COLO829 (cell line): ENCODE data around the gene ASAP3.

Source experiments
- DNase-seq: peaks from one replicate; pipeline ENCODE4 v3.0.0; 2012; ENCODE audit warnings: low spot score

Gene ASAP3

DNA sequence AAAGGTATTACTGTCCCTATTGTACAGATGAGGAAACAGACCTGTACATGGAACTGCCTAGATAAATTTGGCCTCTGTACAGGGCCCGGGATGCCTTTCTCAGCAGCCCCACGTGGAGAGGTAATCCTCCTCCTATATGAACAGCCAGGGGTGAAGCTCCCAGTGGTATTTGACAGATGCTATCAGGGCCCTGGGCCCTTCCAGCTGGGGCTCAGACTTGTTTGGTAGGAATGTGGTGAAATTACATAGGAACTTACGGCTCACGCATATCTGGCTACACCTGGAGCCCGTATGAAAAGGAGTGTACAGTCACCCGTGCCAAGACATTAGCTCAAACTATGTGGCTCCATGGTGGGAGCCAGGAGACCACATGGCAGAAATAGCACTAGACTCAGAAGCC lies 34.7 kb downstream of the ASAP3 start:
- no peak for DNase-seq

DNA sequence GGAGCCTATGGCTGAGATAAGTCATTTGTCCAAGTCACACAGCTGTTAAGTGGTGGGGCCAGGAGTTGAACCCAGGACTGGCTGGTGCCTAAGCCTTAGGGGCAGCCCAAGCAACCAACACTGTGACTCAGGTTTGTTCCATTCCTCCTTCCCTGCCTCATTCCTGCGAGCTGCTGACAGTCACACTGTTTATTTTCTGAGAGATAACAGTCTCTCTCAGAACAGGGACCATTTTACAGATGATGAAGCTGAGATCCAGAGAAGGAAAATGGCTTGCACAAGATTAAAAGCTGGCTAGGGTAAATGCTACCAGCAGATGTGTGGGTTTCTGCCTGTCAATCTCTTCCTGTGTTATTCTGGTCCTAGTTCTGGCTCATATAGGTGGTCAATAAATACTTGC lies 35.1 kb downstream of the ASAP3 start:
- no peak for DNase-seq

GRCh38 chr1:23446661-23447310 lies 37.2 kb downstream of the ASAP3 start:
- peak; percentile 33 for DNase-seq

DNA sequence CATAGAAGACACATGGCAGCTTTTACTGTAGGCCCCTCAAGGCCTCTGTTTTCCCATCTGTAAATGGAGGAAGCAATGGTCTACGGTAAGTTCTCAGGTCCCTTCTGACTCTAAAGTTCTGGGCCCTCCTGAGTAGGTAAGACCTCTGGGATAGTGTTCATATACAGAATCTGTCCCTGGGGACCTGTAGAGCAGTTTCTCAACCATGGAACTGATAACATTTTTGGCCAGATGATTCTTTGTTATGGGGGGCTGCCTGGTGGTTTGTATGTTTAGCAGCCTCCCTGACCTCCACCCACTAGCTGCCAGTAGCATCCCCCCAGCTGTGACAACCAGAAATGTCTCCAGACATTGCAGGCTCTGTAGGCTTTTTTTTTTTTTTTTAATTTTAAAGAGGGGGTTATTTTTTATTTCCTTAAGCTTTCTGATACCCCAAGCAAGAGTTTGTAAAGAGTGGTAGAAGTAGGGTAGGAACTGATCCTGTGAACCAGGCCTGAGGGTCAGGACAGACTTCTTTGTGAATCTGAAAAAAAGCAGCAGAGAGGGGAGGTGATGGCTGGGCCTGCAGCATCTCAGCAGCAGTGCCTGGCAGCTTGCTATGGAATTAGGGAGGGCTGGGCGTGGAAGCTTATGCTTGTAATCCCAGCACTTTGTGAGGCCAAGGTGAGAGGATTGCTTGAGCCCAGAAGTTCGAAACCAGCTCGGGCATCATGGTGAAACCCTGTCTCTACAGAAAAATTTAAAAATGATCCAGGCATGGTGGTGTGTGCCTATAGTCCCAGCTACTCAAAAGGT lies 39.2 kb downstream of the ASAP3 start:
- no peak for DNase-seq

DNA sequence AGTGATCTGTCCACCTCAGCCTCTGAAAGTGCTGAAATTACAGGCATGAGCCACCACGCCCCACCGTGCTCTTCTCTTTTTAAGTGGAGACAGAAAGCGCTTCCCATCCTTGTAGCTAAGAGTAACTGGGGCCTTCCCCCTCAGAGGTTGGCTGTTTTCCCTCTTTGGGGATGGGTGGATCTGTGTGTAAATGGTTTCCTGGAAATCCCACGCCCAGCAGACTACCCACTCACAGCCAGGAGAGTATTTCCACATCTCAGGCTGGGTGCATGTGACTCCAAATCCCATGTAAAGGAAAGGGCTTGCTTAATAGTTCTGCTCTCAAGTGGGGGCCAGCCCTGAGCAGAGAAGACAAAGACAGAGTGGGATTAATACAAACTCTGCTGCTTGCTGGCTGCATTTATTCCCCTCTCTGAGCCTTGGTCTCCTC lies 39.9 kb downstream of the ASAP3 start:
- DNase-seq: no peak

DNA sequence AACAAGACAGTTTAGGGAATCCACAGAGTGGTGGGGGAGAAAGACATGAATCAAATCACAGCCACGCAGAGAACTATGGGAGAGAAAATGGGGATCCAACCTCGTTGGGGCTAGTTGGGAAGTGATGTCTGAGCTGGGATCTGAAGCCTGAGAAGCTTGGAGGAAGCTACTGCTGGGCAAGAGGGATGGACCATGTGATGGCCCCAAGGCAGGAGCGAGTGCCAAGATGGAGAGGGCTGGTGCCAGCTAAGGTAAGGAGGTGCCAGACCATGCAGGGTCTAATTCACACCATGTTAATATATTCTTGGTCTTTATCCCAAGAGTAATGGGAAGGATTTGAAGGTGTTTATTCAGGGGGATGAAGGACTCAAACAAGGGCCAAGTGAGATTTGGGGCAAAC lies 41.2 kb downstream of the ASAP3 start:
- DNase-seq: no peak

DNA sequence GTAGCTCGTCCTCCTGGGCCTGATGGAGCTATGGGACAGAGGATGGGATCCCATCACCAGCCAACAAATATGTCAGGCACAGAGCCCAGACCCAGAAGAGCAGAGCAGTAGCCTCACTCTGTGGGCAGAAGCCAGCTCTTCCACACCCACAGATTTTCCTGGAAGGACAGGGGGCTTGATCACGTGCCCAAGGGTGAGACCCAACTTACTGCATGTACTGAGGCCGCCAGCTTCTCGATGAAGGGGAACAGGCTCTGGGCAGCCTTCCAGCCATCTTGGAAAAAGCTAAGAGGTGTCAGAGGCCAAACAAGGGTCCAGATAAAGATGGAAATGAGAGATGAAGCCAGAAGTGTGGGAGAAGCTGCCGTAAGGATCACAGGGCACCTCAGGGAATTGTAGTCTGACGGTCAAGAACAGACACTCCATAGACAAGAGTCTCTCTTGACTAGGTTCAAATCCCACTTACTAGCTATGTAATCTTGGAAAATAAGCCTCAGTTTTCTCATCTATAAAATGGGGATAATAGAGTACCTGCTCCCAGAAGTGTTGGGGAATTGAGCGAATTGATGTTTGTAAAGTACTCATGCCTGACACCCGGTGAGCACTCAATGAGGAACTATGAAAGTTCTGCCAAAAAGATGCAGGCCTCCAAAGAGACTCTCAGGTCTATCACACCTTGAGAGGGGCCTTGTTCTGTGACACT lies 42.4 kb downstream of the ASAP3 start:
- no peak for DNase-seq

- DNase-seq: no peak
Measured at GRCh38 chr1:23438545-23438944, 45.4 kb downstream of the ASAP3 start.

DNA sequence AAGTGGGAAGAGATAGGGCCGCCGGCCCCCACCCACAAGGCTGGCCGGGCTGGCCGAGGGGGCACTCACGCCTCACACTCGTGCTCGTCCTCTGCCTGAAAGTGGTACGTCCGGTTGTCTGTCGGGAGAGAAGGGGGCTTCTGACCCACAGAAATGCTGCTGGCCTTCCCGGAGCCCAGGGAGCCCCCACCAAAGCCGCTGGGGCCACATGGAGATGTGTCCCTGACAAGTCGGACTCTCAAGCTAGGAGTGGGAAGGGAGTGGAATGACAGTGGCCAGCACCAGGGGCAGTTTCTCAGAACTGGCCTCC lies 46.7 kb downstream of the ASAP3 start:
- DNase-seq: no peak

DNA sequence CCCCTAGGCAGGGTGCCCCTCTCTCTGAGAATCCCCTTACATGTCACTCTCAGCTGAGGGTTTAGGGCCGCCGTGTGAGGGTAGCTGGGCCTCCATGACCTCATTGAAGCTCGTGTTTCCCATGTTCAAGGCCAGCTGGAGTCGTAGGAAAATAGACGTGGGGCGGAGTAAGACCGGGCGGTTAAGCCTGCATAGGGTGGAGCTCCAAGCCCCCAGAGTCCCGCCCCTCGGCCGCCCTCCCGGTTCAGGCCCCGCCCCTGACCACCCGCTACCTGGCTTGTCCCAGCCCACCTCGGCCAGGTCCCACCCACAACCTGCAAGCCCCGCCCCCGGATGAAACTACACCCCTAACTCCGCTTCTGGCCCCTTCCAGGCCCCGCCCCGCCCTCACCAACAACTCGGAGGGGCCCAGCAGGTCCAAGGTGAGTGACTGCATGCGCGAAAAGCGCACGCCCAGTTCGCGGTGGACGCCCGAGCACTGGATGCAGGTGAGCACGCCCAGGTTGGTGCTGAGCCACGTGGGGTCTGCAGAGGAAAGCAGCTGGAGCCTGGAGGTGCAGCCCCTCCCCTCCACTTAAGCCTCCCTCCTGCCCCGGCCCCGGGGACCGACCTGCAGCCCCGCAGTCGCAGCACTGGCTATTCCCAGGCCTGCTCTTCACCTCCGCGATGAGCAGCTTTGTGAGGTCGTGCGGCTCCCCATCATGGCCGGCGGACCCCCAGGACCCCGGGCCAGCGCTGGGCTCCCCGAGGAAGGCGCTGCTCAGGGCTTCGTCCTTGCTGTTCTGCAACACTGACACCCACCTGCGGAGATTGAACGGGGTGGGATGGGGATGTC lies 47.2 kb downstream of the ASAP3 start:
- no peak for DNase-seq

DNA sequence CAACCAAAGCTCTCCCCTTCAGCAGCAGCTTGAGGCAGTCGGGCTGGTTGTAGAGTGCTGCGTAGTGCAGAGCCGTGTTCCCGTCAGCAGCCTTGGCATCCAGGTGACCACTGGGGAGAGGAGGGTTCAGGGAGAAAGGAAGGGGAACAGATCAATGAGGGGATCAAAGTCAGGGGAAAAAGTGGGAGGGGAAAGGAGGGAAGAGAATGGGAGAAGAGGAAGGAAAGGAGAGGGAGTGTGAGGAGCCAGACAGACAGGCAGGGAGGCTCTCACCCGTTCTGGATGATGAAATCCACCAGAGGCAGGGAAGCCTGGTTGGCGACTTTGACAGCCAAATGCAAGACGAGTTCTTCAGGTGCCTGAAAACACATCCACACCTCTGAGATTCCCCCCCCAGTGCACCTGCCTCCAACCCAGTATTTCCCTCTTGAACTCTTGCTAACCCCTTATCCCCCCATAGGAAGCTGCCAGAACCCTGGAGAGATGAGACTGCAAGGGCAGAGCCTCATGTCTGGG lies 49.7 kb downstream of the ASAP3 start:
- no peak for DNase-seq

DNA sequence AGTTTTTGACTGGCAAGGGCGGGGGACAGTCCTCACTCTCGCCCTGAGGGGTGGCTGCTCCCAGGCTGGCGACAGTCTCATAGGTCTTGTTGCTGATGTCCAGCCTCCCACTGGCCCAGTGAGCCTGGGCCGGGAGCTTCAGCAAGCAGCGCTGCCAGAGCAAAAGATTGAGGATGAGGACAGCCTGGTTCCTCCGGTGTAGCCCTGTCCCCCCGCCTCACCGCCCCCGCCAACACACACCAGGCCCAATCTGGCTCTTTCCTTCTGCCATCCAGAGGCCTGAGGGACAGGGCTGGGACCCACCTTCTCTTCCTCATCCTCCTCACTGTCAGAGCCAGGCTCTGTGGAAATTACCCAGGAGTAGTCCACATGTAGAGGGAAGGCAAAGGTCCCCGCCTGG lies 50.9 kb downstream of the ASAP3 start:
- DNase-seq: no peak

- no peak for DNase-seq
Measured at GRCh38 chr1:23431431-23431830, 52.5 kb downstream of the ASAP3 start.

DNA sequence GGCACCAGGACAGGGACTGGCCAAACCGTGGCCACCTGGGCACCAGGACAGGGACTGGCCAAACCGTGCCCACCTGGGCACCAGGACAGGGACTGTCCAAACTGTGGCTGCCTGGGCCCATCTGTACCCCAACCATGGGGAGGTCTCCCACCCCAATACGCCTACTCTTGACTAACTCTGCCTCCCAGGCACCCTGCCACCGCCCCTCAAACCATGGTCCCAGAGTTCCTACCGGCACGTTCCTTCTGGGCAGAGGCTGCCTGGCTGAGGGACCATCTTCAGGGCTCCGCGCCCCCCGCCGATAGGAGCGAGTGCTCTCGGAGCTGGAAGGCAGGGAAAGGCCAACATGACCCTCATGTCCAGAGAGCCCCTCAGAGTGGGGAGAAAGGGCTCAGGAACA lies 53.2 kb downstream of the ASAP3 start:
- DNase-seq: no peak

DNA sequence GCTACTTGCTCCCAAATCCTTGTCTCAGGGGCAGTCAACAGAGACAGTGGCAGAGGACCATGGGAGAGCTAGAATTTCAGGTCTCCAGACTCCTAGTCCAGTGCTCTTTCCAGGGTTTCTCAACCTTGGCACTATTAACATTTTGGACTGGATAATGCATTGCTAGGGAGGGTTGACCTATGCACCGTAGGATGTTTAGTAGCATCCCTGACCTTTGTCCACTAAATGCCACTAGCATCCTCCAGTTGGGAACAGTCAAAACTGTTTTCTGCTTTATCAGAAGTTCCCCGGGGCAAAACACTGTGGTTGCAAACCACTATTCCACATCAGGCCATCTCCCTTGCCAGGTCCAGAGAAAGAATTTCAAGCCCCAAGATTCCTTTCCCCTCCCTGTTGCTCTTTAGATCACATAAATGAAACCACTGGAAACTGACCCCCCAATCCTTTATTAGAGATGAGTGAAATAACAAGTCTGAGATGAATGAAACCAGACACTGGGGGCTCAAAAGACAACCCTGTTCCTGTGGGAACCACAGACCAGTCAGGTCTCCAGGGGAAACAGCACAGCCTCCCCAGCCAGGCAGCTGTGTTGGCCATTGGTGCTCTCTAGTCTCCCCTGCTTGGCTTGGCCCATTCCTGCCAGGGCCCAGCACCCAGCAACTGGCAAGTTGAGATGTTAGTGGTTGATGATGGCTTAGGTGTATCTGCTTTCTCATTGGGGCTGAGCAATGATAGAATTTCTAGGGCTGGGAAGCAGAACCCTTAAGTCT lies 55.7 kb downstream of the ASAP3 start:
- no peak for DNase-seq

DNA sequence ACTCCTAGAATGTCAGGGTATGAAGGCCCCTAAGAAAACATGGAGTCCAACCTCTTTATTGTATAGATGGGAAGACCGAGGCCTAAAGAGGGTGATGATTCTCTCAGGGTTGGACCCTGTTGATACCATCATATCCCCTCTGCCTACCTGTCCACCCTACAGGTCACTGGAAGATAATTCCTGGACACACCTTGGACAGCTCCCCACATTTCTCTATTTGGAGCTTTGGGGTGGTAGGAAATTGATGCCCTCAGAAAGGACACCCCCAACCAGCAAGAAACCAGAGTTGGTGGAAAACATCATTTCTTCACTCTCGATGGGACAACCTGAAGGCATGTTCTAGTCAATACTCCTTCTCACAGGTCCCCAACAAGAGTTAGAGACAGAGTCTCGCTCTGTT lies 56.4 kb downstream of the ASAP3 start:
- DNase-seq: no peak

- DNase-seq: no peak
Measured at GRCh38 chr1:23426828-23427227, 57.2 kb downstream of the ASAP3 start.

DNA sequence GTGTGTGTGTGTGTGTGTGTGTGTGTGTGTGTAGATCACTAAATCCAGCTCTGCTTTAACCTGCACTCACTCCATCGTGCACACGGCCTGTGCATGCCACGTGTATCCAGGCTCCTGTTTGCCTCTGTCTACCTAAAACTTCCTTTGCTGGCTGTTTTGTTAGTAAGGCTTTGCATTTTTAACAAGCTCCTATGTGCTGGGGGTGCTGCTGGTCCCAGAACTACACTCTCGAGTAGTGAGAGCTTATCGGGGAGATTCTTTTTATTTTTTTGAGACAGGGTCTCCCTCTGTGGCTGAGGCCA lies 58.8 kb downstream of the ASAP3 start:
- DNase-seq: no peak

DNA sequence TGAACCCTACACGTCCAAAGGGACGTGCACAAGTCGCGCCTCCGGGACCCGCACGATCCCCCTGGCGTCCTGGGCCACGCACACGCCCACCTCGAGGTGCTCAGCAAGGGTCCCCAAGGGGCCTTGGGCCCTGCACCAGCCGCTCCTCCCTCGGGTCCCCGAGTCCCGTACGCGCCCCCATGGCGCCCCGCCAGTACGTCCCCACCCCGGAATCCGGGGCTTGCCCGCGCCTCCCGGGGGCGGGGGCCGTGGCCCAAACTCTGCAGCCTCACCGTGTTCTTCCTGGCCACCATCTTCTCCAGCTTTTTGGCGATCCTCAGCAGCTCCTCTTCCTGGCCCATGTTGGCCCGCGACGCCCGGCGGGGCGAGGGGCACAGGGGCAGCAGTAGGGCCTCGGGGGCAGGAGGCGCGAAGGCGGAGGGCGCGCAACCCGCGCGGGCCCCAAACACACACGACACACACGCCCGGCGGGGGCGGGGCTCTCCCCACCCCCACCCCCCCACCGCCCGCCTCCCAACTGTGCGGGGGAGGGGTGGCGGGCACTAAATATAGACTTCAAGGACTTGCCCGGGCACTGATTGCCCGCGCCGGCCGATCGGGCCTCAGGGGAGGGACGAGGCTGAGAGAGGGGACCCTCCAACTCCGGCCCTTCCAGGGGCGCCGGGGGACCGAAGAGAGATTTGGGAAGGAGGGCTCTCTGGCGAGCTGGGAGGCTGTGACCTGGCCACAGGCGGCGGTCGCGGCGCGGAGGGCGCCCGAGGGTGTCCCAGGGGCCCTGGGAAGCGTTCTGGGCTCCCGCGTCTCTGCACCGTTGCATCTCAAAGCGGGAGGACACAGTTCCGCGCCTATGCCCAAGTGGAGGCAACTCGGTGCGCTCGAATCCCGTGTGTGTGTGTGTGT lies 59.4 kb downstream of the ASAP3 start, which contains the start of gene TCEA3:
Gene TCEA3, minus strand, starts transcription at position 456 of the 900 bp plus-strand sequence. Its CDS starts 115 bp downstream, at position 341.
- DNase-seq: no peak
